Measurements from ENCODE around the gene LOXHD1.

- no peak for TF ChIP-seq GATA2 (IDR thresholded peaks at IDR 0.05; ENCODE audit: low read depth, low read length)
- no peak for TF ChIP-seq GATA3 (IDR thresholded peaks at IDR 0.05; ENCODE audit: low read depth, low read length)
These were observed 24.5 kb downstream of the LOXHD1 start for GRCh38 chr18:46632401-46633071.

All from SH-SY5Y (cell line).